ENCODE results near the gene HS3ST6. TPM values are rescaled to one million over a fixed set of nuclear protein-coding genes. Genes with fewer than 3 reads are reported as not detected.

Gene HS3ST6
- total and polyA plus RNA-seq, 9 of the 15 experiments (the other 6 are each of a cell fraction or from before 2014, with no cell fraction given): not detected

DNA sequence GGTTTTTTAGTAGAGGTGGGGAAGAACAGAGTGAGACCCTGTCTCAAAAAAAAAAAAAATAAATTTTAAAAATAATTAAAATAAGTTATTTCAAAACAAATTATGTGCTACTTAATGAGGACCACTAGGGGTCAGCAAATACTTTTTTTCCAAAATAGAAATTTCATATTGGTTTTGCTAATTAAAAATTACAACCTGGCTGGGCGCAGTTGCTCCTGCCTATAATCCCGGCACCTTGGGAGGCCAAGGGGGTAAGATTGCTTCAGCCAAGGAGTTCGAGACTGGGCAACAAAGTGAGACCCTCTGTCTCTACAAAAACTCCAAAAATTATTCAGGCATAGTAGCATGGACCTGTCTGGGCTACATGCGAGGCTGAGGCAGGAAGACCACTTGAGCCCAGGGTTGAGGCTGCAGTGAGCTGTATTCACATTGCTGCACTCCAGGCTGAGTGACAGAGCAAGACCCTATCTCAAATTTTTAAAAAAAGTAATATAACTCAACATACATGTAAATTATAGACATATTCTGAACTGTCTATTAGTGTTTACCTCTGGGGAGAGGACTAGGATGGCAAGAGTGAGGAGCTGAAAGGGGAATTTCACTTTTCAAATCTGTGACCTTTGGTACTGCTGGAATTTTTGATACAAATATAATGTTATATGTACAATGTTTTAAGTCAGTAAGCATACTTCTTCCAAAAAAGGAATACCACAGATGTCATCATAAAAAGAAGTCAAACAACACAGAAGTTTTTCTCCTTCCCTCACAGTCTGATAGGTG lies 54.3 kb downstream of the HS3ST6 start:
- 78% methylated on average over 4 of the region's 4 CpGs for WGBS (ENCODE audit: insufficient coverage, low coverage, missing lambda C conversion rate)
- CTCF ChIA-PET (ENCODE audit: low intra/inter-chr PET ratio): interaction anchor here (0.6 to 3.1 kb wide), 3 partner anchors 66 to 290 kb away, joined by 3 to 51 read pairs (median 9); no protein-coding TSS in a partner anchor
- no peaks in the 10 kb centered on the region for H3K4me1 ChIP-seq (replicated peaks in 1 of 2; ENCODE audit: control insufficient read depth in 2 of 2, insufficient read depth in 2 of 2, low read length in 2 of 2)
- H3K4me3 ChIP-seq: no peak overlapping the region
- POLR2A ChIA-PET: no interaction called here
- H3K27me3 ChIP-seq (ENCODE audit: control insufficient read depth in 2 of 2, insufficient read depth in 2 of 2, low read length in 2 of 2): no peaks in the 10 kb centered on the region
- peaks cover 56% of the 10 kb centered on the region for H3K79me2 ChIP-seq (ENCODE audit: control insufficient read depth, insufficient read depth, low read length)
- H4K20me1 ChIP-seq (replicated peaks; ENCODE audit: control insufficient read depth, insufficient read depth, low read length): no peaks in the 10 kb centered on the region
- peaks cover 50% of the 10 kb centered on the region for H3K36me3 ChIP-seq (ENCODE audit: control insufficient read depth, insufficient read depth, low read length)
- in situ Hi-C loops (cut with MboI) (no loop called here), intact Hi-C loops (cut with micrococcal nuclease) (loop anchor here (2.0 kb wide), 1 partner anchor 65 kb away; no protein-coding TSS in a partner anchor)
- no TSS peak for BruUV-seq (replicated peaks)
- no peaks in the 10 kb centered on the region for H3K9me3 ChIP-seq (replicated peaks; ENCODE audit: control insufficient read depth, insufficient read depth, low read depth, low read length)
- no peaks in the 10 kb centered on the region for H3K9me1 ChIP-seq (ENCODE audit: control insufficient read depth, insufficient read depth, low read length)
- H2AFZ ChIP-seq (ENCODE audit: low read depth, low read length): no peak overlapping the region
- H3K4me2 ChIP-seq (ENCODE audit: insufficient read depth, low read length): no peak overlapping the region
- H3K27ac ChIP-seq (ENCODE audit: extremely low read depth, low read depth, low read length): no peak overlapping the region
- H3K9ac ChIP-seq (ENCODE audit: insufficient read depth in 1 of 2, low read depth in 2 of 2, low read length in 2 of 2): no peak overlapping the region; a peak in 1 of 4 replicates
- FAIRE-seq: no peak
- ATAC-seq: peak; percentile 66
- peak in 1 of 4 experiments; percentile 29 for DNase-seq (ENCODE audit: extremely low read depth in 1 of 4, low spot score in 3 of 4)
- TF ChIP-seq RBM34 (IDR thresholded peaks at IDR 0.05; ENCODE audit: borderline replicate concordance, insufficient read depth, low read length) (no peak), ZNF143 (CRISPR knock-in tag; IDR thresholded peaks at IDR 0.05) (no peak), MAFF (IDR thresholded peaks at IDR 0.05; ENCODE audit: low read length) (no peak), JUN (IDR thresholded peaks at IDR 0.05; ENCODE audit: borderline replicate concordance, low read depth, low read length) (no peak), JUN (CRISPR knock-in tag; IDR thresholded peaks at IDR 0.05; ENCODE audit: borderline replicate concordance) (no peak), HCFC1 (IDR thresholded peaks at IDR 0.05; ENCODE audit: low read depth, low read length) (no peak), SAFB (IDR thresholded peaks at IDR 0.05; ENCODE audit: borderline replicate concordance, low read depth, low read length) (no peak), RAD21 (CRISPR knock-in tag; conservative IDR thresholded peaks at IDR 0.05 in 1 of 2, IDR thresholded peaks at IDR 0.05 in 1 of 2) (peak; percentile 57 to 62), ZNF324 (CRISPR knock-in tag; IDR thresholded peaks at IDR 0.05) (no peak)
- TF ChIP-seq, protein P1, sequence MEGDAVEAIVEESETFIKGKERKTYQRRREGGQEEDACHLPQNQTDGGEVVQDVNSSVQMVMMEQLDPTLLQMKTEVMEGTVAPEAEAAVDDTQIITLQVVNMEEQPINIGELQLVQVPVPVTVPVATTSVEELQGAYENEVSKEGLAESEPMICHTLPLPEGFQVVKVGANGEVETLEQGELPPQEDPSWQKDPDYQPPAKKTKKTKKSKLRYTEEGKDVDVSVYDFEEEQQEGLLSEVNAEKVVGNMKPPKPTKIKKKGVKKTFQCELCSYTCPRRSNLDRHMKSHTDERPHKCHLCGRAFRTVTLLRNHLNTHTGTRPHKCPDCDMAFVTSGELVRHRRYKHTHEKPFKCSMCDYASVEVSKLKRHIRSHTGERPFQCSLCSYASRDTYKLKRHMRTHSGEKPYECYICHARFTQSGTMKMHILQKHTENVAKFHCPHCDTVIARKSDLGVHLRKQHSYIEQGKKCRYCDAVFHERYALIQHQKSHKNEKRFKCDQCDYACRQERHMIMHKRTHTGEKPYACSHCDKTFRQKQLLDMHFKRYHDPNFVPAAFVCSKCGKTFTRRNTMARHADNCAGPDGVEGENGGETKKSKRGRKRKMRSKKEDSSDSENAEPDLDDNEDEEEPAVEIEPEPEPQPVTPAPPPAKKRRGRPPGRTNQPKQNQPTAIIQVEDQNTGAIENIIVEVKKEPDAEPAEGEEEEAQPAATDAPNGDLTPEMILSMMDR (IDR thresholded peaks at IDR 0.05 in 2 of 3, conservative IDR thresholded peaks at IDR 0.05 in 1 of 3; ENCODE audit: insufficient read depth in 2 of 3, low read depth in 1 of 3, low read length in 3 of 3): peak; percentile 34 to 68 (median 40); a peak in 4 of 6 replicates
- TF ChIP-seq, protein P2, sequence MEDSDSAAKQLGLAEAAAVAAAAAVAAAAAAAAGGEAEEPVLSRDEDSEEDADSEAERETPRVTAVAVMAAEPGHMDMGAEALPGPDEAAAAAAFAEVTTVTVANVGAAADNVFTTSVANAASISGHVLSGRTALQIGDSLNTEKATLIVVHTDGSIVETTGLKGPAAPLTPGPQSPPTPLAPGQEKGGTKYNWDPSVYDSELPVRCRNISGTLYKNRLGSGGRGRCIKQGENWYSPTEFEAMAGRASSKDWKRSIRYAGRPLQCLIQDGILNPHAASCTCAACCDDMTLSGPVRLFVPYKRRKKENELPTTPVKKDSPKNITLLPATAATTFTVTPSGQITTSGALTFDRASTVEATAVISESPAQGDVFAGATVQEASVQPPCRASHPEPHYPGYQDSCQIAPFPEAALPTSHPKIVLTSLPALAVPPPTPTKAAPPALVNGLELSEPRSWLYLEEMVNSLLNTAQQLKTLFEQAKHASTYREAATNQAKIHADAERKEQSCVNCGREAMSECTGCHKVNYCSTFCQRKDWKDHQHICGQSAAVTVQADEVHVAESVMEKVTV (CRISPR knock-in tag; IDR thresholded peaks at IDR 0.05): peak; percentile 30; the same call in 1 of the 2 replicates
- TF ChIP-seq, protein P3, sequence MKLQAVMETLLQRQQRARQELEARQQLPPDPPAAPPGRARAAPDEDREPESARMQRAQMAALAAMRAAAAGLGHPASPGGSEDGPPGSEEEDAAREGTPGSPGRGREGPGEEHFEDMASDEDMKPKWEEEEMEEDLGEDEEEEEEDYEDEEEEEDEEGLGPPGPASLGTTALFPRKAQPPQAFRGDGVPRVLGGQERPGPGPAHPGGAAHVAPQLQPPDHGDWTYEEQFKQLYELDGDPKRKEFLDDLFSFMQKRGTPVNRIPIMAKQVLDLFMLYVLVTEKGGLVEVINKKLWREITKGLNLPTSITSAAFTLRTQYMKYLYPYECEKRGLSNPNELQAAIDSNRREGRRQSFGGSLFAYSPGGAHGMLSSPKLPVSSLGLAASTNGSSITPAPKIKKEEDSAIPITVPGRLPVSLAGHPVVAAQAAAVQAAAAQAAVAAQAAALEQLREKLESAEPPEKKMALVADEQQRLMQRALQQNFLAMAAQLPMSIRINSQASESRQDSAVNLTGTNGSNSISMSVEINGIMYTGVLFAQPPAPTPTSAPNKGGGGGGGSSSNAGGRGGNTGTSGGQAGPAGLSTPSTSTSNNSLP (IDR thresholded peaks at IDR 0.05; ENCODE audit: borderline replicate concordance, low read depth, low read length): peak; percentile 18; the same call in 1 of the 2 replicates
- TF ChIP-seq, protein P4, sequence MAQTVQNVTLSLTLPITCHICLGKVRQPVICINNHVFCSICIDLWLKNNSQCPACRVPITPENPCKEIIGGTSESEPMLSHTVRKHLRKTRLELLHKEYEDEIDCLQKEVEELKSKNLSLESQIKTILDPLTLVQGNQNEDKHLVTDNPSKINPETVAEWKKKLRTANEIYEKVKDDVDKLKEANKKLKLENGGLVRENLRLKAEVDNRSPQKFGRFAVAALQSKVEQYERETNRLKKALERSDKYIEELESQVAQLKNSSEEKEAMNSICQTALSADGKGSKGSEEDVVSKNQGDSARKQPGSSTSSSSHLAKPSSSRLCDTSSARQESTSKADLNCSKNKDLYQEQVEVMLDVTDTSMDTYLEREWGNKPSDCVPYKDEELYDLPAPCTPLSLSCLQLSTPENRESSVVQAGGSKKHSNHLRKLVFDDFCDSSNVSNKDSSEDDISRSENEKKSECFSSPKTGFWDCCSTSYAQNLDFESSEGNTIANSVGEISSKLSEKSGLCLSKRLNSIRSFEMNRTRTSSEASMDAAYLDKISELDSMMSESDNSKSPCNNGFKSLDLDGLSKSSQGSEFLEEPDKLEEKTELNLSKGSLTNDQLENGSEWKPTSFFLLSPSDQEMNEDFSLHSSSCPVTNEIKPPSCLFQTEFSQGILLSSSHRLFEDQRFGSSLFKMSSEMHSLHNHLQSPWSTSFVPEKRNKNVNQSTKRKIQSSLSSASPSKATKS (CRISPR knock-in tag; IDR thresholded peaks at IDR 0.05): no peak
